Measurements from ENCODE around the gene RRAGD. TPM values are rescaled to one million over a fixed set of nuclear protein-coding genes. Genes with fewer than 3 reads are reported as not detected.

Gene RRAGD, protein sequence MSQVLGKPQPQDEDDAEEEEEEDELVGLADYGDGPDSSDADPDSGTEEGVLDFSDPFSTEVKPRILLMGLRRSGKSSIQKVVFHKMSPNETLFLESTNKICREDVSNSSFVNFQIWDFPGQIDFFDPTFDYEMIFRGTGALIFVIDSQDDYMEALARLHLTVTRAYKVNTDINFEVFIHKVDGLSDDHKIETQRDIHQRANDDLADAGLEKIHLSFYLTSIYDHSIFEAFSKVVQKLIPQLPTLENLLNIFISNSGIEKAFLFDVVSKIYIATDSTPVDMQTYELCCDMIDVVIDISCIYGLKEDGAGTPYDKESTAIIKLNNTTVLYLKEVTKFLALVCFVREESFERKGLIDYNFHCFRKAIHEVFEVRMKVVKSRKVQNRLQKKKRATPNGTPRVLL
- 7.7 TPM for polyA plus RNA-seq (2013, experiment 1 of 2)
- 7.7 TPM for polyA plus RNA-seq (2013, experiment 2 of 2)

DNA sequence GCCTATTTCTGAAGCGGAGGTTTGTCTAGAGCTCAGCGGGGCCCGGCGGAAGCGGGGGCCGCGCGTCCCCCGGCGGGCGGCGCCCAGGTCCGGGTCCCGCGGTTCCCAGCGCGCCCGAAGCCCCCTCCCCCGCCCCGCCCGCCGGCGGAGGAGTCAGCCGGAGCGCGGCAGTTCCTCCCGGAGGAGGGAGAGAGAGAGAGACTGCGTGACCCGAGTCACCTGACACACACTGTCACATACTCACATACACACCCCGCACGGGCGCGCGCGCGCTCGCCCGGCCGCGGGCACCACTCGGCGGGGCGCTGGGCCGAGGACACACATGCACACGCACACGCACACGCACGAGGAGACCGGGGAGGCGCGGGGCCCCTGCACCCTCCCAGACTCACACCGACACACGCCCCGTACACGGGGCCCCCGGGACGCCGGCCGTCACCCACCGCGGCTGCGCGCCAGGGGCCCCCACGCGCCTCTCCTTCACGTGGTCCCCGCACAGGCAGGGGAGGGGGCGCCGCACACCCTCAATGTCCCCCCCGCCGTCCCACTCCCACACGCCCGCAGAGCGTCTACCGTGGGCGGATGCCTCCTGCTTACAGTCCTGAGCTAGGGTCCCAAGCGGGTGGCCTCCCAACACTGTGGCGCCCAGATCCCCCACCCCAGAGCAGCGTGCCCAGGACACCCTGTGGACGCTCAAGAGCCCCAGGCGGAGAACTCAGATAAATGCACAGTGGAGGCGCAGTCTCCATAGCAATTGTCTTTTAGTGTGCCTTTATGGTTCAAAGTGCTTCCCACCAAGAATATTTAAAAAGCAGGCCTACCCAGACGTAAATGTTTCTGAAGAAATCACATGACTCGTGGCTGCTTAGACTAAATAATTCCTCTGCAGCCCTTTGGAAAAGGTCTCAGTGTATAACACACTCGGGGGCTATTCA, at the start of gene RRAGD:
Gene RRAGD, minus strand, starts transcription at position 203 of the 935 bp plus-strand sequence. CDS start 280 bp downstream, outside the sequence.
- peak within 1 kb of the TSS; percentile 58 for H3K23ac ChIP-seq (ENCODE audit: low read depth, low read length, poor library complexity)
- H2BK120ac ChIP-seq (ENCODE audit: low read depth, low read length): peak within 1 kb of the TSS; percentile 11
- H3K79me1 ChIP-seq (ENCODE audit: low read depth, low read length): no peaks in the 10 kb centered on the region
- H2BK5ac ChIP-seq (ENCODE audit: low read length): peak within 1 kb of the TSS; percentile 67
- H3K4ac ChIP-seq (ENCODE audit: low read length): peak within 1 kb of the TSS; percentile 26
- no CpG with 5 or more reads among the region's 85 CpGs for WGBS, 2 donors (ENCODE audit: extremely low coverage in 2 of 2, insufficient read length in 2 of 2, insufficient replicate concordance in 1 of 2)
- peak within 1 kb of the TSS; percentile 2 for H4K91ac ChIP-seq (ENCODE audit: low read depth, low read length, poor library complexity)
- peaks cover 4 to 16% of the 10 kb centered on the region in 2 donors for H3K4me1 ChIP-seq (ENCODE audit: control insufficient read depth in 2 of 2, insufficient read depth in 1 of 2, low read depth in 1 of 2, low read length in 2 of 2)
- no peak within 1 kb of the TSS for H4K8ac ChIP-seq (ENCODE audit: low read depth, low read length)
- no peak for DNase-seq (ENCODE audit: low spot score)
- H3K36me3 ChIP-seq (replicated peaks in 1 of 2; ENCODE audit: control insufficient read depth in 2 of 2, insufficient read depth in 2 of 2, low read length in 2 of 2): no peaks in the 10 kb centered on the region
- H2BK15ac ChIP-seq (ENCODE audit: low read length): peak within 1 kb of the TSS; percentile 83
- peak within 1 kb of the TSS; percentile 95 for H3K9ac ChIP-seq (ENCODE audit: low read depth, low read length, poor library complexity)
- H3K14ac ChIP-seq (ENCODE audit: low read length): peak within 1 kb of the TSS; percentile 77
- H3K4me2 ChIP-seq (ENCODE audit: insufficient read depth, low read length, poor library complexity, severe bottlenecking): peak within 1 kb of the TSS; percentile 97
- H3K27me3 ChIP-seq (ENCODE audit: control insufficient read depth in 3 of 3, insufficient read depth in 3 of 3, low read depth in 1 of 3, low read length in 3 of 3): peaks cover 0 to 20% (median 13%) of the 10 kb centered on the region in 3 experiments
- H2BK12ac ChIP-seq (ENCODE audit: low read length): no peak within 1 kb of the TSS
- H3K9me3 ChIP-seq (replicated peaks in 1 of 2; ENCODE audit: control insufficient read depth in 2 of 2, insufficient read depth in 1 of 2, low read depth in 1 of 2, low read length in 2 of 2): no peaks in the 10 kb centered on the region
- peak within 1 kb of the TSS; percentile 98 for H2AFZ ChIP-seq (ENCODE audit: low read length)
- peak within 1 kb of the TSS; percentile 96 for H3K18ac ChIP-seq (ENCODE audit: low read length)
- no peak within 1 kb of the TSS for H2AK5ac ChIP-seq (ENCODE audit: low read depth, low read length)
- no peak within 1 kb of the TSS for H3K27ac ChIP-seq (replicated peaks; ENCODE audit: low read length)
- H3K4me3 ChIP-seq (ENCODE audit: low read length in 2 of 2): peak within 1 kb of the TSS; percentile 81 to 97

DNA sequence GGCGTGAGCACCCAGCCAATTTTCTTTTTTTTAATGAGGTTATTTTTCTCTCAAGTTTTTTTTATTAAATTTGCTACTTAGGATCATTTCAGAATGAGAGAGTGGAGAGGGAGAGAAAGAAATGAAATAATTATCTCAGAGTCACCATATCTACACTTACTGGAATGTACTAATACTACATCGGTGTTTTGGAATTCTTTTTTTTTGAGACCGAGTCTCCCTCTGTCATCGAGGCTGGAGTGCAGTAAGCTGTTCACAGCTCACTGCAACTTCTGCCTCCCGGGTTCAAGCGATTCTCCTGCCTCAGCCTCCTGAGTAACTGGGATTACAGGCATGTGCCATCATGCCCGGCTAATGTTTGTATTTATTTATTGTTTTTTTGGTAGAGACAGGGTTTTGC, 48.6 kb upstream of the RRAGD start:
- Histone ChIP-seq H3K27ac (replicated peaks; ENCODE audit: low read length) (no peak overlapping the region), H3K4me2 (ENCODE audit: insufficient read depth, low read length, poor library complexity, severe bottlenecking) (no peak overlapping the region), H3K4ac (ENCODE audit: low read length) (no peak overlapping the region), H2AFZ (ENCODE audit: low read length) (no peak overlapping the region), H4K91ac (ENCODE audit: low read depth, low read length, poor library complexity) (no peak overlapping the region), H3K4me1 (ENCODE audit: control insufficient read depth in 2 of 2, insufficient read depth in 1 of 2, low read depth in 1 of 2, low read length in 2 of 2) (no peaks in the 10 kb centered on the region), H3K9me3 (replicated peaks in 1 of 2; ENCODE audit: control insufficient read depth in 2 of 2, insufficient read depth in 1 of 2, low read depth in 1 of 2, low read length in 2 of 2) (no peaks in the 10 kb centered on the region), H3K18ac (ENCODE audit: low read length) (no peak overlapping the region), H3K36me3 (replicated peaks in 1 of 2; ENCODE audit: control insufficient read depth in 2 of 2, insufficient read depth in 2 of 2, low read length in 2 of 2) (no peaks in the 10 kb centered on the region), H3K14ac (ENCODE audit: low read length) (no peak overlapping the region), H4K8ac (ENCODE audit: low read depth, low read length) (no peak overlapping the region), H2BK15ac (ENCODE audit: low read length) (no peak overlapping the region), H3K9ac (ENCODE audit: low read depth, low read length, poor library complexity) (no peak overlapping the region), H2BK12ac (ENCODE audit: low read length) (no peak overlapping the region), H2BK120ac (ENCODE audit: low read depth, low read length) (no peak overlapping the region), H2BK5ac (ENCODE audit: low read length) (no peak overlapping the region), H3K4me3 (ENCODE audit: low read length in 2 of 2) (no peak overlapping the region), H3K23ac (ENCODE audit: low read depth, low read length, poor library complexity) (no peak overlapping the region), H3K27me3 (ENCODE audit: control insufficient read depth in 3 of 3, insufficient read depth in 3 of 3, low read depth in 1 of 3, low read length in 3 of 3) (no peaks in the 10 kb centered on the region), H2AK5ac (ENCODE audit: low read depth, low read length) (no peak overlapping the region), H3K79me1 (ENCODE audit: low read depth, low read length) (peaks cover 2% of the 10 kb centered on the region)
- no CpG with 5 or more reads among the region's 7 CpGs for WGBS, 2 donors (ENCODE audit: extremely low coverage in 2 of 2, insufficient read length in 2 of 2, insufficient replicate concordance in 1 of 2)
- DNase-seq (ENCODE audit: low spot score): no peak

DNA sequence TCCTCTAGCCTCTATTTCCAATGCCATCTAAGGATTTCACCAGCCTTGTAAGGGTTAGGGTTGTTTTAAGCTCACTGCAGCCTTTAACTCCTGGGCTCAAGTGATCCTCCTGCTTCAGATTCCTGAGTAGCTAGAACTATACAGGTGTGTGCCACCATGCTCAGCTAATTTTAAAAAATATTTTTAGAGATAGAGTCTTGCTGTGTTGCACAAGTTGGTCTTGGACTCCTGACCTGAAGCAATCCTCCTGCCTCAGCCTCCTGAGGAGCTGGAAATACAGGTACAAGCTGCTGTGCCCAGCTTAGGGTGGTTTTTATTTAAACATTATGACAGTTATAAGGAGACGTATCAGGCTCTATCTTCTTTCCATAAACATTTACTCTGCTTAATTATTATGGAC, 47.4 kb upstream of the RRAGD start:
- Histone ChIP-seq H3K14ac (ENCODE audit: low read length) (no peak overlapping the region), H3K4me2 (ENCODE audit: insufficient read depth, low read length, poor library complexity, severe bottlenecking) (no peak overlapping the region), H2AK5ac (ENCODE audit: low read depth, low read length) (no peak overlapping the region), H4K91ac (ENCODE audit: low read depth, low read length, poor library complexity) (no peak overlapping the region), H2BK12ac (ENCODE audit: low read length) (no peak overlapping the region), H3K79me1 (ENCODE audit: low read depth, low read length) (peaks cover 2% of the 10 kb centered on the region), H3K27me3 (ENCODE audit: control insufficient read depth in 3 of 3, insufficient read depth in 3 of 3, low read depth in 1 of 3, low read length in 3 of 3) (no peaks in the 10 kb centered on the region), H3K27ac (replicated peaks; ENCODE audit: low read length) (no peak overlapping the region), H2BK120ac (ENCODE audit: low read depth, low read length) (no peak overlapping the region), H2BK15ac (ENCODE audit: low read length) (no peak overlapping the region), H4K8ac (ENCODE audit: low read depth, low read length) (no peak overlapping the region), H3K9ac (ENCODE audit: low read depth, low read length, poor library complexity) (no peak overlapping the region), H2AFZ (ENCODE audit: low read length) (no peak overlapping the region), H3K36me3 (replicated peaks in 1 of 2; ENCODE audit: control insufficient read depth in 2 of 2, insufficient read depth in 2 of 2, low read length in 2 of 2) (no peaks in the 10 kb centered on the region), H3K18ac (ENCODE audit: low read length) (no peak overlapping the region), H3K9me3 (replicated peaks in 1 of 2; ENCODE audit: control insufficient read depth in 2 of 2, insufficient read depth in 1 of 2, low read depth in 1 of 2, low read length in 2 of 2) (no peaks in the 10 kb centered on the region), H3K4me3 (ENCODE audit: low read length in 2 of 2) (no peak overlapping the region), H3K4ac (ENCODE audit: low read length) (no peak overlapping the region), H3K23ac (ENCODE audit: low read depth, low read length, poor library complexity) (no peak overlapping the region), H2BK5ac (ENCODE audit: low read length) (no peak overlapping the region), H3K4me1 (ENCODE audit: control insufficient read depth in 2 of 2, insufficient read depth in 1 of 2, low read depth in 1 of 2, low read length in 2 of 2) (no peaks in the 10 kb centered on the region)
- DNase-seq (ENCODE audit: low spot score): no peak
- WGBS, 2 donors (ENCODE audit: extremely low coverage in 2 of 2, insufficient read length in 2 of 2, insufficient replicate concordance in 1 of 2): no CpG with 5 or more reads among the region's 1 CpG

DNA sequence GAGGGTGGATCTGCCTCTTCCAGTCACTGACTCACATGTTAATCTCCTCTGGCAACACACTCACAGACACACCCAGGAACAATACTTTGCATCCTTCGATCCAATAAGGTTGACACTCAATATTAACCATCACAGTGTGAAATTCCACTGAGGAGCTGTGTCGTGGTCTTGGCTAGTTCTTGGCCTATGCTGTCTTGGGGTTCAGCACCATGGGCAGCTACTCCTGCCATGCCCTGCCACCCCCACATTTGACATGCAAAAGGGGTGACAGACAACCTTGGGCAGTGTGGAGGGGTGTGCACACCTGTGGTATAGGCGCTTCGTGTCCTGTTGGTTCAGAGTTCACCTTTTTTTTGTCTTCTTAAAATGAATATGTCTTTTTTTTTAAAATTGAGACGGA, 46.6 kb upstream of the RRAGD start:
- H3K4me3 ChIP-seq (ENCODE audit: low read length in 2 of 2): no peak overlapping the region
- no peak overlapping the region for H2BK12ac ChIP-seq (ENCODE audit: low read length)
- no peak overlapping the region for H4K91ac ChIP-seq (ENCODE audit: low read depth, low read length, poor library complexity)
- H2AK5ac ChIP-seq (ENCODE audit: low read depth, low read length): no peak overlapping the region
- no peak for DNase-seq (ENCODE audit: low spot score)
- no CpG with 5 or more reads among the region's 5 CpGs for WGBS, 2 donors (ENCODE audit: extremely low coverage in 2 of 2, insufficient read length in 2 of 2, insufficient replicate concordance in 1 of 2)
- H4K8ac ChIP-seq (ENCODE audit: low read depth, low read length): no peak overlapping the region
- no peaks in the 10 kb centered on the region for H3K9me3 ChIP-seq (replicated peaks in 1 of 2; ENCODE audit: control insufficient read depth in 2 of 2, insufficient read depth in 1 of 2, low read depth in 1 of 2, low read length in 2 of 2)
- H2BK5ac ChIP-seq (ENCODE audit: low read length): no peak overlapping the region
- no peak overlapping the region for H3K18ac ChIP-seq (ENCODE audit: low read length)
- H3K36me3 ChIP-seq (replicated peaks in 1 of 2; ENCODE audit: control insufficient read depth in 2 of 2, insufficient read depth in 2 of 2, low read length in 2 of 2): no peaks in the 10 kb centered on the region
- H2BK15ac ChIP-seq (ENCODE audit: low read length): no peak overlapping the region
- H3K4me2 ChIP-seq (ENCODE audit: insufficient read depth, low read length, poor library complexity, severe bottlenecking): no peak overlapping the region
- no peak overlapping the region for H2BK120ac ChIP-seq (ENCODE audit: low read depth, low read length)
- no peak overlapping the region for H3K27ac ChIP-seq (replicated peaks; ENCODE audit: low read length)
- no peak overlapping the region for H3K14ac ChIP-seq (ENCODE audit: low read length)
- no peak overlapping the region for H3K4ac ChIP-seq (ENCODE audit: low read length)
- no peaks in the 10 kb centered on the region for H3K27me3 ChIP-seq (ENCODE audit: control insufficient read depth in 3 of 3, insufficient read depth in 3 of 3, low read depth in 1 of 3, low read length in 3 of 3)
- H3K79me1 ChIP-seq (ENCODE audit: low read depth, low read length): peaks cover 2% of the 10 kb centered on the region
- H3K23ac ChIP-seq (ENCODE audit: low read depth, low read length, poor library complexity): no peak overlapping the region
- H2AFZ ChIP-seq (ENCODE audit: low read length): no peak overlapping the region
- H3K9ac ChIP-seq (ENCODE audit: low read depth, low read length, poor library complexity): no peak overlapping the region
- H3K4me1 ChIP-seq (ENCODE audit: control insufficient read depth in 2 of 2, insufficient read depth in 1 of 2, low read depth in 1 of 2, low read length in 2 of 2): no peaks in the 10 kb centered on the region
